Measurements from ENCODE around the gene KLF4.

KLF4 gene

GRCh38 chr9:107481035-107481434 is 8.5 kb downstream of the KLF4 start:
- H3K9me3 ChIP-seq = no peaks in the 10 kb centered on the region
- no peaks in the 10 kb centered on the region for H3K27me3 ChIP-seq
- no peak overlapping the region for H3K4me3 ChIP-seq (ENCODE audit: low read depth, low read length)
- TF ChIP-seq, protein P1, sequence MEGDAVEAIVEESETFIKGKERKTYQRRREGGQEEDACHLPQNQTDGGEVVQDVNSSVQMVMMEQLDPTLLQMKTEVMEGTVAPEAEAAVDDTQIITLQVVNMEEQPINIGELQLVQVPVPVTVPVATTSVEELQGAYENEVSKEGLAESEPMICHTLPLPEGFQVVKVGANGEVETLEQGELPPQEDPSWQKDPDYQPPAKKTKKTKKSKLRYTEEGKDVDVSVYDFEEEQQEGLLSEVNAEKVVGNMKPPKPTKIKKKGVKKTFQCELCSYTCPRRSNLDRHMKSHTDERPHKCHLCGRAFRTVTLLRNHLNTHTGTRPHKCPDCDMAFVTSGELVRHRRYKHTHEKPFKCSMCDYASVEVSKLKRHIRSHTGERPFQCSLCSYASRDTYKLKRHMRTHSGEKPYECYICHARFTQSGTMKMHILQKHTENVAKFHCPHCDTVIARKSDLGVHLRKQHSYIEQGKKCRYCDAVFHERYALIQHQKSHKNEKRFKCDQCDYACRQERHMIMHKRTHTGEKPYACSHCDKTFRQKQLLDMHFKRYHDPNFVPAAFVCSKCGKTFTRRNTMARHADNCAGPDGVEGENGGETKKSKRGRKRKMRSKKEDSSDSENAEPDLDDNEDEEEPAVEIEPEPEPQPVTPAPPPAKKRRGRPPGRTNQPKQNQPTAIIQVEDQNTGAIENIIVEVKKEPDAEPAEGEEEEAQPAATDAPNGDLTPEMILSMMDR (IDR thresholded peaks at IDR 0.05; ENCODE audit: low read depth, low read length) = peak; percentile 15; the same call in 1 of the 2 replicates
- no peak for DNase-seq
- no peaks in the 10 kb centered on the region for H3K36me3 ChIP-seq
- H3K4me1 ChIP-seq = no peaks in the 10 kb centered on the region

GRCh38 chr9:107480386-107480789 is 9.2 kb downstream of the KLF4 start:
- Histone ChIP-seq H3K4me1 (no peaks in the 10 kb centered on the region), H3K36me3 (no peaks in the 10 kb centered on the region), H3K27me3 (no peaks in the 10 kb centered on the region), H3K9me3 (no peaks in the 10 kb centered on the region), H3K4me3 (ENCODE audit: low read depth, low read length) (no peak overlapping the region)
- no peak for DNase-seq
- TF ChIP-seq, protein P1 (IDR thresholded peaks at IDR 0.05; ENCODE audit: low read depth, low read length) = no peak

GRCh38 chr9:107478805-107479204 is 10.8 kb downstream of the KLF4 start:
- no peaks in the 10 kb centered on the region for H3K4me1 ChIP-seq
- DNase-seq = no peak
- TF ChIP-seq, protein P1 (IDR thresholded peaks at IDR 0.05; ENCODE audit: low read depth, low read length) = no peak
- H3K36me3 ChIP-seq = no peaks in the 10 kb centered on the region
- no peaks in the 10 kb centered on the region for H3K27me3 ChIP-seq
- no peaks in the 10 kb centered on the region for H3K9me3 ChIP-seq
- H3K4me3 ChIP-seq (ENCODE audit: low read depth, low read length) = no peak overlapping the region

GRCh38 chr9:107474124-107474523 is 15.4 kb downstream of the KLF4 start:
- Histone ChIP-seq H3K4me3 (ENCODE audit: low read depth, low read length) (no peak overlapping the region), H3K27me3 (no peaks in the 10 kb centered on the region), H3K36me3 (no peaks in the 10 kb centered on the region), H3K4me1 (no peaks in the 10 kb centered on the region), H3K9me3 (no peaks in the 10 kb centered on the region)
- TF ChIP-seq, protein P1 (IDR thresholded peaks at IDR 0.05; ENCODE audit: low read depth, low read length) = no peak
- no peak for DNase-seq

- TF ChIP-seq, protein P1 (IDR thresholded peaks at IDR 0.05; ENCODE audit: low read depth, low read length) = no peak
- H3K36me3 ChIP-seq = no peaks in the 10 kb centered on the region
- H3K27me3 ChIP-seq = no peaks in the 10 kb centered on the region
- no peaks in the 10 kb centered on the region for H3K9me3 ChIP-seq
- no peak for DNase-seq
- no peak overlapping the region for H3K4me3 ChIP-seq (ENCODE audit: low read depth, low read length)
- no peaks in the 10 kb centered on the region for H3K4me1 ChIP-seq
Measured at GRCh38 chr9:107472581-107473340, 16.8 kb downstream of the KLF4 start.

- Histone ChIP-seq H3K36me3 (no peaks in the 10 kb centered on the region), H3K9me3 (no peaks in the 10 kb centered on the region), H3K4me3 (ENCODE audit: low read depth, low read length) (no peak overlapping the region), H3K4me1 (no peaks in the 10 kb centered on the region), H3K27me3 (no peaks in the 10 kb centered on the region)
- TF ChIP-seq, protein P1 (IDR thresholded peaks at IDR 0.05; ENCODE audit: low read depth, low read length) = no peak
- no peak for DNase-seq
Measured at GRCh38 chr9:107471552-107471951, 18.0 kb downstream of the KLF4 start.
